ENCODE data around the gene VAX1.

VAX1 gene

GRCh38 chr10:117164592-117165537, 26.8 kb upstream of the VAX1 start:
- TF ChIP-seq, protein P1, sequence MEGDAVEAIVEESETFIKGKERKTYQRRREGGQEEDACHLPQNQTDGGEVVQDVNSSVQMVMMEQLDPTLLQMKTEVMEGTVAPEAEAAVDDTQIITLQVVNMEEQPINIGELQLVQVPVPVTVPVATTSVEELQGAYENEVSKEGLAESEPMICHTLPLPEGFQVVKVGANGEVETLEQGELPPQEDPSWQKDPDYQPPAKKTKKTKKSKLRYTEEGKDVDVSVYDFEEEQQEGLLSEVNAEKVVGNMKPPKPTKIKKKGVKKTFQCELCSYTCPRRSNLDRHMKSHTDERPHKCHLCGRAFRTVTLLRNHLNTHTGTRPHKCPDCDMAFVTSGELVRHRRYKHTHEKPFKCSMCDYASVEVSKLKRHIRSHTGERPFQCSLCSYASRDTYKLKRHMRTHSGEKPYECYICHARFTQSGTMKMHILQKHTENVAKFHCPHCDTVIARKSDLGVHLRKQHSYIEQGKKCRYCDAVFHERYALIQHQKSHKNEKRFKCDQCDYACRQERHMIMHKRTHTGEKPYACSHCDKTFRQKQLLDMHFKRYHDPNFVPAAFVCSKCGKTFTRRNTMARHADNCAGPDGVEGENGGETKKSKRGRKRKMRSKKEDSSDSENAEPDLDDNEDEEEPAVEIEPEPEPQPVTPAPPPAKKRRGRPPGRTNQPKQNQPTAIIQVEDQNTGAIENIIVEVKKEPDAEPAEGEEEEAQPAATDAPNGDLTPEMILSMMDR (IDR thresholded peaks at IDR 0.05): no peak
- H3K9me3 Mint-ChIP-seq: no peaks in the 10 kb centered on the region

DNA sequence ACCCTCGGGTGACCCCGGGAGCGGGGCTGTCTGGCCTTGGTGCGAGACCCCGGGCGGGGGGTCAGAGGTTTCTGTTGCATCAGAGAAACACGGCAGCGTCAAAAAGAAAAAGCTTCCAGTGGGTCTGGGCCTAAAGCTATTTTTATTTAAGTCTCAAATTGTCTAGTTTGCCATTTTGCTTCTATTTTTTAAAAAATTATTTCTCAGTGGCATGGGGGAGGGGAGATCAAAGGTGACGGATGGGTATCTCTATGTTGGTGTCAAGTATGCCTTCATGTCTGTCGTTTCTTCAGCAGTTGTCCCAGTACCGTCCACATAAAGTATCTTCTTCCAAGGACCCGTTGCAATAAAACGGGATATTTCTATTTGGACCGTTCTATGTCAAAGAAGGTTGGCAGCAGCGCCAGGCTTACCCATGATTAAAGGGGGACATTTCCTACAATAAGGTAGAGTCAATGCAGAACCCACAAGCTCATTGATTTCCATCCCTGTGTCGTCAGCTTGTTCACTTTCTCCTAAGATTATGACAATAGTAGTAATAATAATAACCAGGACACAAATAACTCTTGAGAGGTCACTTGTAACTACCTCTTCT, 26.0 kb upstream of the VAX1 start:
- Mint-ChIP-seq H3K4me1 (peaks cover 13% of the 10 kb centered on the region), H3K36me3 (ENCODE audit: low read depth) (no peaks in the 10 kb centered on the region), H3K4me3 (peak overlapping the region; percentile 23), H3K27ac (no peak overlapping the region), H3K27me3 (ENCODE audit: low read depth, poor library complexity) (peaks cover 100% of the 10 kb centered on the region), H3K9me3 (no peaks in the 10 kb centered on the region)
- TF ChIP-seq, protein P1 (IDR thresholded peaks at IDR 0.05): no peak
- DNase-seq: no peak

More at GRCh38 chr10:117164592-117165537, 26.8 kb upstream of the VAX1 start:
- Mint-ChIP-seq H3K27ac (no peak overlapping the region), H3K4me3 (no peak overlapping the region), H3K4me1 (peaks cover 13% of the 10 kb centered on the region), H3K36me3 (ENCODE audit: low read depth) (no peaks in the 10 kb centered on the region), H3K27me3 (ENCODE audit: low read depth, poor library complexity) (peaks cover 100% of the 10 kb centered on the region)
- no peak for DNase-seq

- Mint-ChIP-seq H3K9me3 (no peaks in the 10 kb centered on the region), H3K27ac (no peak overlapping the region), H3K27me3 (ENCODE audit: low read depth, poor library complexity) (peaks cover 100% of the 10 kb centered on the region), H3K36me3 (ENCODE audit: low read depth) (no peaks in the 10 kb centered on the region), H3K4me3 (no peak overlapping the region), H3K4me1 (peaks cover 13% of the 10 kb centered on the region)
- TF ChIP-seq, protein P1 (IDR thresholded peaks at IDR 0.05): peak; percentile 22
- peak; percentile 64 for DNase-seq
Measured at GRCh38 chr10:117163061-117163953, 25.2 kb upstream of the VAX1 start.

- no peak overlapping the region for H3K27ac Mint-ChIP-seq
- TF ChIP-seq, protein P1 (IDR thresholded peaks at IDR 0.05): no peak
- DNase-seq: no peak
- peaks cover 100% of the 10 kb centered on the region for H3K27me3 Mint-ChIP-seq (ENCODE audit: low read depth, poor library complexity)
- peak overlapping the region; percentile 58 for H3K4me3 Mint-ChIP-seq
- no peaks in the 10 kb centered on the region for H3K9me3 Mint-ChIP-seq
- H3K36me3 Mint-ChIP-seq (ENCODE audit: low read depth): no peaks in the 10 kb centered on the region
- H3K4me1 Mint-ChIP-seq: peaks cover 13% of the 10 kb centered on the region
Measured at GRCh38 chr10:117162093-117163060, 24.3 kb upstream of the VAX1 start.
